Vagina (tissue), 2 donors: ENCODE data around the gene AEBP1.

Experiments used
- CTCF ChIP-seq, 3 experiments: fragments of 450-650 bp in 2 of 3; fragments of 200-600 bp in 1 of 3; sonication (generic) in 1 of 3; IDR thresholded peaks; one replicate each; pipeline ENCODE4 v1.5.1; 2017 to 2019; ENCODE audit warnings: antibody characterized with exemption in 3 of 3, mild to moderate bottlenecking in 2 of 3, moderate library complexity in 2 of 3
- POLR2A ChIP-seq, 2 donors: fragments of 450-650 bp; IDR thresholded peaks; one replicate each; pipeline ENCODE4 v1.6.1; 2017; ENCODE audit warnings: antibody characterized with exemption in 2 of 2, mild to moderate bottlenecking in 2 of 2, moderate library complexity in 2 of 2
- POLR2AphosphoS5 ChIP-seq, 2 donors: sonication (generic); formaldehyde crosslinking; IDR thresholded peaks; one replicate each; pipeline ENCODE4 v1.9.0; 2017; ENCODE audit warnings: antibody characterized with exemption in 2 of 2, mild to moderate bottlenecking in 2 of 2, low read depth in 1 of 2; ENCODE audit not compliant: insufficient read depth in 1 of 2

- TF ChIP-seq CTCF (IDR thresholded peaks at IDR 0.05): no peak
- no peak for TF ChIP-seq POLR2A (IDR thresholded peaks at IDR 0.05)
- TF ChIP-seq POLR2AphosphoS5 (IDR thresholded peaks at IDR 0.05; ENCODE audit: insufficient read depth in 1 of 2, low read depth in 1 of 2): no peak
These were observed 38.1 kb upstream of the AEBP1 start for GRCh38 chr7:44066111-44066460.
